ENCODE data around the gene TADA3.
A peak's percentile ranks its signal among the peaks of the same experiment; 100 is the strongest.

GRCh38 chr3:9793161-9793781 lies 998 bp upstream of the TADA3 start:
- TF ChIP-seq CTCF (conservative IDR thresholded peaks at IDR 0.05 in 1 of 2, IDR thresholded peaks at IDR 0.05 in 1 of 2; ENCODE audit: low read depth in 1 of 2, low read length in 2 of 2) (peak in 1 of 2 donors; percentile 5), EZH2 (IDR thresholded peaks at IDR 0.05; ENCODE audit: low read length, missing control alignments) (no peak)

Measured in fibroblast of lung (primary cell).